NCI-H1048 (cell line): Measurements from ENCODE around the gene TNK1.

Source experiments
- DNase-seq: peaks from one replicate; lab custom pipeline; 2025; lab: John Stamatoyannopoulos, UW

Gene TNK1

GRCh38 chr17:7435676-7436555 is 55.0 kb downstream of the TNK1 start:
- DNase-seq = no peak

DNA sequence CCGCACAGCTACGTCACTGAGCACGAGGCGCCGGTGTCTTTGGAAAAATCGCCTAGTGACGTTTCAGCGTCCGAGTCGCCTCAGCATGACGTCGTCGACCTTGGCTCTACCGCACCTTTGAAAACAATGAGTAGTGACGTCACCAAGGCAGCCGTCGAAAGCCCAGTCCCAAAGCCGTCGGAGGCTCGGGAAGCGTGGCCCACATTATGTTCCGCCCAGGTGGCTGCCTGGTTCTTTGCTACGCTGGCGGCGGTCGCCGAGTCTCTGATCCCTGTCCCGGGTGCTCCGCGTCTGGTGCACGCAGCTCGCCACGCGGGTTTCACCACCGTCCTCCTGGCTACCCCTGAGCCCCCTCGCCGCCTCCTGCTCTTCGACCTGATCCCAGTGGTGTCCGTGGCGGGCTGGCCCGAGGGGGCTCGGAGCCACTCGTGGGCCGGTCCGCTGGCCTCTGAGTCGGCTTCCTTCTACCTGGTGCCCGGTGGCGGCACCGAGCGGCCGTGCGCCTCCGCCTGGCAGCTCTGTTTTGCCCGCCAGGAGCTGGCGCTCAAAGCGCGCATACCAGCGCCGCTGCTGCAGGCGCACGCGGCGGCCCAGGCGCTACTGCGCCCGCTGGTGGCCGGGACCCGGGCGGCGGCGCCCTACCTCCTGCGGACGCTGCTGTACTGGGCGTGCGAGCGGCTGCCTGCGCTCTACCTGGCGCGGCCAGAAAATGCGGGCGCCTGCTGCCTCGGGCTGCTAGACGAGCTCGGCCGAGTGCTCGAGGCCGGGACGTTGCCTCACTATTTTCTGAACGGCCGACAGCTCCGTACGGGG is 55.9 kb downstream of the TNK1 start:
- peak; percentile 66 for DNase-seq

- no peak for DNase-seq
Measured at GRCh38 chr17:7437369-7437863, 56.5 kb downstream of the TNK1 start.

- DNase-seq = no peak
Measured at GRCh38 chr17:7437950-7438614, 57.2 kb downstream of the TNK1 start.

DNA sequence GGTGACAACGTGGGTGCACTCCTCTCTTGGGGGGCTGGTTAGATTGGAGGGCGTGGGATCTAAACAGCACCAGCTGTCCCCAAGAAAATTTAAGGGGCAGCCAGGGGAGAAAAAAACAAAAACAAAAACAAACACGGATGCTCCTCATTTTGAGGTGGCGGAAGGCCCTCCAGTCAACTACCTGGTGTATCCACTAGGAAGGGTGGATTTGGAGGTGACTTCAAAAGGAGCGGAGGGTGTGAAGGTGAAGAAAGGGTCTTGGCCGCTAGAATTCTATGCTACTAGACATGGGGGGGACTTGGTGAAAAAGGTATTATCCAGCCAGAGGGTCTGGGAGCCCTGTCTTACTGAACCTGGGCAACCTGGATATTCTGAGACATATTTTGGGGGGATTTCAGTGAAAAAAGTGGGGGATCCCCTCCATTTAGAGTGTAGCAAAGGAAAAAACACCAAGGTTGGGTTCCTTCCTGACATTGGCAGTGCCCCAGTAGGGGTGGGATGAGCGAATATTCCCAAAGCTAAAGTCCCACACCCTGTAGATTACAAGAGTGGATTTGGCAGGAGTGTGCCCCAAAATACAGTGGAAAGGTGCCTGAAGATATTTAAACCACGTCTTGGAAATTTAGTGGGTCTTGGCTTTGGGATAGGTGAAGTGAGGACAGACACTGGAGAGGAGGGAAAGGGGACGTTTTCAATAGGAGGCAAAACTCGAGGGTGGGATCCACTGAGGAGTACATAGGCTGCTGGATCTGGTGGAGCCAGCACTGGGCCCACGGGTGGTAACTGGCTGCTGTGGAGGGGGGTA is 58.0 kb downstream of the TNK1 start:
- DNase-seq = no peak
